Gastroesophageal sphincter (tissue), 3 donors: ENCODE results near the gene HTRA3.

ENCODE experiments used
- CTCF ChIP-seq, 4 experiments: fragments of 200-600 bp in 2 of 4; fragments of 450-650 bp in 2 of 4; sonication (generic) in 1 of 4; IDR thresholded peaks; one replicate each; pipeline ENCODE4 v1.5.1; 2017 to 2019; ENCODE audit warnings: antibody characterized with exemption in 4 of 4, mild to moderate bottlenecking in 2 of 4, moderate library complexity in 2 of 4
- POLR2A ChIP-seq, 2 donors: fragments of 450-650 bp; IDR thresholded peaks; one replicate each; pipeline ENCODE4 v1.6.1; 2017; ENCODE audit warnings: antibody characterized with exemption in 2 of 2, mild to moderate bottlenecking in 2 of 2, moderate library complexity in 1 of 2
- POLR2AphosphoS5 ChIP-seq: sonication (generic); formaldehyde crosslinking; IDR thresholded peaks from one replicate; pipeline ENCODE4 v1.6.1; 2017; ENCODE audit warnings: antibody characterized with exemption

GRCh38 chr4:8307714-8308113, 38.2 kb downstream of the HTRA3 start:
- TF ChIP-seq CTCF (IDR thresholded peaks at IDR 0.05) = no peak
- TF ChIP-seq POLR2A (IDR thresholded peaks at IDR 0.05) = no peak
- no peak for TF ChIP-seq POLR2AphosphoS5
